ENCODE data around the gene SSTR5.

SSTR5 gene

GRCh38 chr16:1102921-1103635 is 30.5 kb downstream of the SSTR5 start:
- DNase-seq (ENCODE audit: low read depth, low spot score) = no peak

DNA sequence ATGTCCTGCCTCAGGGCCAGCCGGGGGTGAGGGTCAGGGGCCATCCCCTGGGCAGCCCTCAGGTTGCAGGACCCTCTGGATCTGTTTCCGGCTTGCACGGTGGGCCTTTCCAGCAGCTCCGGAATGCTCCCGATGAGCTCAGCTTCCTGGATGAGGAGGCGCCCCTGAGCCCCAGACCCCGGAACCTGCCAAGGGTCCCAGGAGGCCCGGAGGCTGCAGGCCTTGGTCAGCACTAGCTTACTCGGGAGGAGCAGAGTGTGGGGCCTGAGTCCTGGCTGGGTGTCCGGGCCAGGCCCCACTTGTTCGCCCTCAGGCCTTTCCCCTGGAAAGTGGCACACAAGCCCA is 31.1 kb downstream of the SSTR5 start:
- DNase-seq (ENCODE audit: low read depth, low spot score) = no peak

DNA sequence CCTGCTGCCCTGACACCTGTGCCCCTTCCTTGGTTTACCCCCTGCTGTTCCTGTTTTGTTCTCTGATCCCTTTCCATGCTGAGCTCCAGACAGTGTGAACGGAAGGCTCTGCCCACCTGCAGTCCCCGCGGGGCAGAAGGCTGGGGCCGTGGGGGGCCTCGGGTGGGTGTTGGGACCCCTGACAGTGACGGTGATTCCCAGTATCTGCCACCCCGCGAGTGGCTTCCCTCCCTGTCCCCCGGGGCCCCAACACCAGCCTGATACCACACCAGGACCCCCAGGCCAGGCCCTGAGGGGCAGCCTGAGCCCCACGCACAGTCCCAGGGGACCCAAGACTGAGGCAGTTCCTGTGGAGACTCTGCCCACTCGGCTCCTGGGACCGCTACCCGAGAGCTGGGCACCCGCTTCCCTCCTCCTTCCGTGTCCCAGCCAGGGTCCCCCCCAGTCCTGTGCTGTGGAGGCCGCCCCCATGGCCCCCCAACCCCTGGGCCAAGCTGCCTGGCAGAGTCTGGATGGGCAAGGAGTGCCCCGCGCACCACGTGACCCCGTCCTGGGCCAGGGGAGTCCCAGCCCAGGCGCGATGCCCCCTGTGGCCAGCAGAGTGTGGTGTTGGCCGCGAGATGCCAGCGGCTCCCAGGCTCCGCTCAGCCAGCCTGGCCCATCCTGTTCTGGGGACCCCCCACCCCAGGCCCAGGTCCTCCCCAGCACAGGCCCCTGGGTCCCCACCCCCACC is 33.5 kb downstream of the SSTR5 start:
- no peak for DNase-seq (ENCODE audit: low read depth, low spot score)

GRCh38 chr16:1106659-1107058 is 34.1 kb downstream of the SSTR5 start:
- no peak for DNase-seq (ENCODE audit: low read depth, low spot score)

- no peak for DNase-seq (ENCODE audit: low read depth, low spot score)
These were observed 34.6 kb downstream of the SSTR5 start for GRCh38 chr16:1107141-1107540.

DNA sequence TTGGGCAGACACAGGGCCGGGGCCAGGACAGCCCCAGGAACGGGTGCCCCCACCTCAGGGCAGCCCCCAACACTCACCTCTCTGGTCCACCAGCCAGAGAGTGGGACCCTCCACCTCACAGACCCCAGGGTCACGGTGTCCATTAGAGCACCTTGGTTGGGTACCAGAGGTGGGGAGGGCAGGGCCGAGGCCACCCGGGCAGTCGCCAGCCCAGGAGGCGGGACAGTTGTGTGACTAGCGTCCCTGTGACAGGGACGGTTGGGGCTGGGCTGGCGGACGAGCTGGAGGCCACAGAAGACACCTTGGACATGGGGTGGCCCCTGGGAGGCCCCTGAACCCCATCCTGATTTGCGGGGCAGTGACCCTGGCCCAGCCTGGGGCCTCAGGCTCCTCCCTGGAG is 35.2 kb downstream of the SSTR5 start:
- DNase-seq (ENCODE audit: low read depth, low spot score) = no peak

GRCh38 chr16:1108299-1109252 is 36.0 kb downstream of the SSTR5 start:
- no peak for DNase-seq (ENCODE audit: low read depth, low spot score)

GRCh38 chr16:1109648-1110047 is 37.1 kb downstream of the SSTR5 start:
- DNase-seq (ENCODE audit: low read depth, low spot score) = no peak

- DNase-seq (ENCODE audit: low read depth, low spot score) = no peak
These were observed 40.1 kb downstream of the SSTR5 start for GRCh38 chr16:1112506-1113184.

DNA sequence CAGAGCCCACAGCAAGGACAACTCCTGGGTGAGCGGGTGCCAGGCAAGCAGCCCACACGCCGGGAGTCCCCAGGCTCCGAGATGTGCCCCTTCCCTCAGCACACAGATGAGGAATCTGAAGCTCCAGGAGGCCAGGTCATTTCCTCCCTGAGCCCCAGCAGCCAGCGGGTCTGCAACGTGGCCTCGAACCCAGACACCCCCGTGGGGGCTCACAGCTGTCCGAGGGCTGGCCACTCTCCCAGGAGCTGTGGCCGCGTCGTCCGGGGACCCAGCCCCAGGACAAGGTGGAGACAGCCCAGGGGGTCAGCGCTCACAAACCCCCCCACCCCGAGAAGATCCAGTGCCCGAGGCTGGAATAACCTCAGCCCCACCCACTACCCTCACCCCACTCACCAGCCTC is 40.9 kb downstream of the SSTR5 start:
- DNase-seq (ENCODE audit: low read depth, low spot score) = no peak

DNA sequence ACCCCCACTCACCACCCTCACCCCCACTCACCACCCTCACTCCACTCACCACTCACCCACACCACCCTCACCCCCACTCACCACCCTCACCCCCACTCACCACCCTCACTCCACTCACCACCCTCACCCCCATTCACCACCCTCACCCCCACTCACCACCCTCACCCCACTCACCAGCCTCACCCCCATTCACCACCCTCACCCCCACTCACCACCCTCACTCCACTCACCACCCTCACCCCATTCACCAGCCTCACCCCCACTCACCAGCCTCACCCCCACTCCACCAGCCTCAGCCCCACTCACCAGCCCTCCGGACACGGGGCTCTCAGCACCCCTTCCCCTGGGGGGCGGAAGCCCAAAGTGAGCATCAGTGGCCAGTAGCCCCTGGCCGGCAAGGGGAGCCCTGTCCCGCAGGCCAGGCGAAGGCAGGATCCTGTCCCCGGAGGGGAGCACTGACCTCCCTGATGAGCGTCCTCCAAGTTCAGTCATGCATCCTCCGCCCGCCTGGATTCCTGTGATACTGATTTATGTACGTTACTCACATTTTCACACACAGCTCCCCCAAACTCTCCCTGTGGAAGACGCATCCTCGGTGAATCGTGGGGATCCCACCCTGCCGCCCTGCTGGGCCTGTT is 41.5 kb downstream of the SSTR5 start:
- no peak for DNase-seq (ENCODE audit: low read depth, low spot score)

- DNase-seq (ENCODE audit: low read depth, low spot score) = no peak
These were observed 44.1 kb downstream of the SSTR5 start for GRCh38 chr16:1116693-1117077.

DNA sequence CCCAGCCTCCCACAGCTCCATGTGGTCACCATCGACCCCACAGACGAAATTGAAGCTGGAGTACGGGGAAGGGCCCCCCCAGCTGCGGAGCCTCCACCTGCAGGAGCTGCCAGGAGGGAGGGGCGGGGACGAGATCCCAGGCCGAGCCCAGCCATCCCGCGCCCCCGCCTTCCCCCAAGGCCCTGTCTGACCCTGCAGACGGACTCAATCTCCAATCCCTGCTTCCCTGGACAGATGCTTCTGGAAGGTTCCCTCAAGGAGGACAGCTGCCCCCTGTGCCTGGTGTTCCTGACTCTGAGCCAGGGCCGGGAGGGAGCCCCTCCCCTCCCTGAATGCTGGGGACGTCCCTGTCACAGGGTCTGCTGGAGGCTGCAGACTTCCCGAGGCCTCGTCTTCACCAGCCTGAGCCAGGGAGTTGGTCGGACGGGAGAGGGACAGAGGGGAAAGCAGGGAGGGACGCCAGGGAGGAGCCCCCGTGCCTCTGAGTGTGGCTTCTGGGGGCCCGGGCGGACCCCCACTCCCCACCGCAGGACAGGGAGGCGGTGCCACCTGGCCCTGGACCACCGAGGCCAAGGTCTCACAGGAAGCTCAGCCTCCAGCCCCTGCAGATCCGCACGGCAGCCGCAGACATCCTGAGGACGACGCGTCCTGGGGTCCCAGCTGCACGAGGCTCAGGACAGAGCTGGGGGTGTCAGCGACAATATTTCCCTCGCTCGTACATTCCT is 44.8 kb downstream of the SSTR5 start:
- DNase-seq (ENCODE audit: low read depth, low spot score) = no peak

DNA sequence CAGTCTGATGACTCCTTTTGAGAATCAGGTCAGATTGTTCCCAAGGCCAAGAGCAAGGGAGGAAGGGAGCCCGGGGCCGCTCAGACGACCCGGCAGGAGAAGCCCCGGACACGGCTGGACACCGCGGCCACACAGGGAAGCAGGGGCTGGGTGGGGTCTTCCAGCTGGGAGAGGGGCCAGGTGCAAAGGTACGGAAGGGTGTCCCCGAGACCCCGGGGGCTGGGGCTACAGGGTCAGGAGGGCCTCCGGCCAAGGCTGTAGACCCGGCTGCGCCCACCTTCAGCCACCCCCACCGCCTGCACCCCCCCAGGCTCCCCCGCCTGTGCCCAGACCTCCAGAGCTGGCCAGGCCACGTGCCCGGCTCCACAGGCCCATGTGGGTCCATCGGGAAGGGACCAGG is 45.4 kb downstream of the SSTR5 start:
- DNase-seq (ENCODE audit: low read depth, low spot score) = no peak

DNA sequence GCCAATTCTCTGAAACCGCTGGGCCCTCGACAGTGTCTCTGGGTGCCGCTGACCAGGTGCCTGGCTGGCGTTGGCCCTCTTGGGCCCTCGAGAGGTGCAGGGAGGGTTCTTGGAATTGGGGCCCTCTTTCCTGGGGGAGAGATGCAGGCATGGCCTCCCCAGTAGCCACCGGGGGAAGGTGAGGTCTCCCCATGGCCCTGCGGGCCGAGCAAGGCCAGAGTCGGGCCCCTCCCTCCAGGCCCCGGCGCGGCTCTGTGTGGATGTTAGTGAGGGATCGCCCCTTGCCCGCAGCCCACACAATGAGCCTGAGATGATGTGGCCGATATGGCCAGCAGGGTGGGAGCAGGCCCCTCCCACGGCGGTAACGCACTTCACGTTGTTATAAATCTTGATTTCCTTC is 46.6 kb downstream of the SSTR5 start:
- no peak for DNase-seq (ENCODE audit: low read depth, low spot score)

GRCh38 chr16:1119766-1120576 is 47.4 kb downstream of the SSTR5 start:
- DNase-seq (ENCODE audit: low read depth, low spot score) = no peak

DNA sequence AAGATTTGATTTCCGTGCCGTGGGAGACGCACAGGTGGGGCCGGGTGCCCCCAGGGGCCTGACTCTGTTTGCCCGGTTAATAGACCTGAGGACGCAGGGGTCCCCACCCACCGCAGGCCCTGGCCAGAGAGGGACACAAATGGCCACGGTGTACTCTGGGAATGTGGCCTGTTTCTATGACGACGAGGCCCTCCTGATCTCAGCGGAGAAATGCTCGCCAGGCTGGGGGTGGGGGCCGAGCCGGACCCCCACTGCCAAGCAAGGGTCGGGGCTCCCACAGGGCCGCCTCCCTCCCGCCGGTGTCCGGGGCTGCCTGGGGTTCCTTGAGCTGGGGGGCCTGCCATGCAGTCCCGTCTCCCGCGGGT is 48.0 kb downstream of the SSTR5 start:
- DNase-seq (ENCODE audit: low read depth, low spot score) = no peak

GRCh38 chr16:1121009-1121408 is 48.5 kb downstream of the SSTR5 start:
- no peak for DNase-seq (ENCODE audit: low read depth, low spot score)

- DNase-seq (ENCODE audit: low read depth, low spot score) = no peak
These were observed 49.3 kb downstream of the SSTR5 start for GRCh38 chr16:1121601-1122397.

Measured in brain pericyte (primary cell).